HFF-Myc (cell line): Measurements from ENCODE around the gene DUSP3.

Experiments used
- DNase-seq: peaks from one replicate; pipeline ENCODE4 v3.0.0-alpha.2; 2011; ENCODE audit warnings: low read depth; ENCODE audit errors: extremely low read depth
- H3K4me3 ChIP-seq: replicated peaks from 2 replicates; pipeline ENCODE4 v1.5.1; 2011; ENCODE audit warnings: low read depth, mild to moderate bottlenecking, control low read depth, low read length
- CTCF ChIP-seq: IDR thresholded peaks from 2 replicates; pipeline ENCODE4 v1.5.1; 2012; ENCODE audit warnings: mild to moderate bottlenecking, low read depth, low read length, control low read depth; ENCODE audit errors: missing control alignments

DUSP3 gene

DNA sequence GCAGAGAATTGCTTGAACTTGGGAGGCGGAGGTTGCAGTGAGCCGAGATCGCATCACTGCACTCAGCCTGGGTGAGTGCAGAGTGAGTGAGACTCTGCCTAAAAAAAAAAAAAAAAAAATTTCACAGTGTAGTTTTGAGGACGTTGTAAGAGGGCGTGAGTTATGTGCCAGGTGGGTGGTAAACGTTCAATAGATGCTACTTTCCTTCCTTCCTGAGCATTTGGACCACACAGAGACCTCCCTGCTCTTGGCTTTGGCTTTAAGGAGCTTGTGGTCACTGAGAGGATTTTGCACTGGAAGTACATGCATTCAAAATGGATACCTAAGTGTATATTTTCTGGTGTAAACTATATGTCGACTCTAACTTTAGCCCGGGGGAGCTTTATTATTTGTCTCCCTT lies 50.7 kb downstream of the DUSP3 start:
- H3K4me3 ChIP-seq: no peak overlapping the region
- DNase-seq: no peak
- TF ChIP-seq CTCF: no peak

DNA sequence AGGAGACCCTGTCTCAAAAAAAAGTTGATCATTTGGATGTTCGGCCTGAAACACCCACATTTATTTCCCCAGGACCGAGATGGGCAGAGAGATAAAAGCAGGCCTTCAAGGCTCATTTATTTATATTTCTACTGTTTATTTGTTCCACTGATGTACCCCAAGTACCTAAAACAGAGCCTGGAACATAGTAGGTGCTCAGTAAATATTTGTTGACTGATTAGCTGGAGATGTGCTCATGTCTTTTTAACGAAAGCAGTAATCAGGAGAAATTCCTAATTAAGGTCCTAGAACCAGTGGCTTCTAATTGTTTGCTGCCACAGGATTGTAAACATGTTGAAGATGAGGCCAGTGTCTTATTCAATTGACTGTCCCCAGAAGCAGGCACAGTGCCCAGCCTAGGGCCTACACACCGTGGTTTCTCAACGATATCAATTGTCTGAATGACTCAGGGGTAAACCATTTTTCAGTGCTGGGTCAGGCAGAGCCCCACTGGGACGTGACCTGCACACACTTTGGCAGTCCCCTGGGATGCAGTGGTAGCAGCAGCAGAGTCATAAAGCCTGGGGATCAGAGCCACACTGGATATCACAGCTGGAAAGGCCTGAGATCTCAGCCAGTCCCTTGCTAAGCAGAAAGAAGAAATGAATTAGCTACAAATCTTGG lies 54.9 kb downstream of the DUSP3 start:
- no peak for TF ChIP-seq CTCF
- DNase-seq: no peak

DNA sequence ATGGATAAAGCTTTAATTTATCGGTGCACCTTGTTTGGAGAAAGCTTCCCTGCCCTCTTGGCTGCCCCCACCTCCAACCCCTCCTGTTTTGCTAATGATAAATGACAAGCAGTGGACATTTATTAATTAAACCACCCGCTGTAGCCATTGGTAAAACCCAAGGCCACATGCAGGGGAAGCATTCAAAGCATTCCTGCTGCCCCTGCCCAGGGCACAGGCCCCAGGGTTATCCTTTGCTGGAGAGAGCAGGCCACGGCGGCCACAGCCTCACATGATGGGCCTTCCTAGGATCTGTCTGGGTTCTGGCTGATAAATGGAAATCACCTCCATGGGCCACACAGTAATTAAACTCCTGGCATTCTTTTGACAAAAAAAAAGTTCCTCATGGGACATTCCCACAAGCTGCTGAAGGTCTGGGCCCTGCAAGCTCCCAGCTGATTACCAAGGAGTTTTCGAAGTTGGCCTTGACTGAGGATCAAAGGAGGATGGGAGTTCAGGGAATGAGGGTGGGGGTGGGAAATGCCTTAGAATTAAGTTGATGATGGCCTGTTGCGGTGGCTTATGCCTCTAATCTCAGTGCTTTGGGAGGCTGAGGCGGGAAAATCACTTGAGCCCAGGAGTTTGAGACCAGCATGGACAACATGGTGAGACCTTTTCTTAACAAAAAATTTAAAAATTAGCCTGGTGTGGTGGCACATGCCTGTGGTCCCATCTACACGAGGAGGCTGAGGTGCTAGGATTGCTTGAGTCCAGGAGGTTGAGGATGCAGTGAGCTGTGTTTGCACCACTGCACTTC lies 55.7 kb downstream of the DUSP3 start:
- DNase-seq: no peak

More for the DNA sequence above, 54.9 kb downstream of the DUSP3 start:
- no peak overlapping the region for H3K4me3 ChIP-seq

GRCh38 chr17:43722269-43722619 lies 56.5 kb downstream of the DUSP3 start:
- DNase-seq: no peak
- no peak for TF ChIP-seq CTCF
- H3K4me3 ChIP-seq: no peak overlapping the region

More for the DNA sequence above, 55.7 kb downstream of the DUSP3 start:
- no peak for TF ChIP-seq CTCF
- H3K4me3 ChIP-seq: no peak overlapping the region

DNA sequence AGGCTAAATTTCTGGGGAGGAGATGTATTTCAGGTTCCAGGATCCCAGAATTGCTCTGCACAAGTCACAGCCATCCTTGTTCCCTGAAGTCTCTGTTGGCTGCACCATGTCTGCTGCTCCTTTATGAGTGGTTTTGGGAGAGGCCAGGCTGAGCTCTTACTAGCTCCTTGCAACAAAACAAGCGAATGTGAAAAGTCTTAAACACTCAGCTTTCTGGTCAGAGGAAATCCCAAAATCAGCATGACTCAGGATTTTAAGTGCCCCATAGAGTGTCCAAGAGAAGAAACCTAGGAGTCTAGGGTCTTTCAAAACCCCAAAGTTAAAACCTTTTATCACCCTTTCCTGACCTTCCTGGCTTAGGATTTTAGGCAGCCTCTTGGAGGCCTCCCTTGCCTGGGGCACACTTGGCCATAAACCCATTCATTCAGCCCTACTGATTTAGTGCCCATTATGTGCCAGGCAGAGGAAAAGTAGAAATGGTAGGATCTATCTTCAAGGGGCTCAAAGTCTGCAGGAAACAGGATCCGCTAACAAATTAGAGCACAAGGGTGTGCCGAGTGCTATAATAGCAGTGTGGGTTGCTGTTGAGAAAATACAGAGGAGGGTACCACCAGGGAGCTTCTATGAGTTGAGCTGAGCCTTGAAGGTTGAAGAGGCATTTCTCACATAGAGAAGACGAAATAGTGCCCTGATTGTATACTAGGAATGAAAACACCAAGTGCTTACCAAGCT lies 57.1 kb downstream of the DUSP3 start:
- no peak overlapping the region for H3K4me3 ChIP-seq
- no peak for TF ChIP-seq CTCF
- DNase-seq: no peak

GRCh38 chr17:43720311-43721060 lies 58.3 kb downstream of the DUSP3 start:
- no peak for TF ChIP-seq CTCF
- H3K4me3 ChIP-seq: peak overlapping the region; percentile 45
- DNase-seq: no peak
